C4-2B (cell line): ENCODE measurements around the gene MAST4.
"Not testable (repeated sequence)": the region's sequence is repeated elsewhere in the genome, so short reads cannot be mapped to it uniquely, and the experiment has no call there.

Source experiments
- H3K27ac ChIP-seq: fragments of 450-650 bp; 2 replicates; pipeline ENCODE4 v1.5.1; 2017
- CTCF ChIP-seq: fragments of 450-650 bp; conservative IDR thresholded peaks from 2 replicates; pipeline ENCODE4 v1.5.1; 2017; ENCODE audit warnings: mild to moderate bottlenecking
- ZFX ChIP-seq: fragments of 450-650 bp; IDR thresholded peaks from 2 replicates; pipeline ENCODE4 v1.6.1; 2017

The MAST4 gene

GRCh38 chr5:66694036-66694435 is 97.8 kb downstream of the MAST4 start:
- H3K27ac ChIP-seq = no peak overlapping the region
- no peak for TF ChIP-seq ZFX
- TF ChIP-seq CTCF = no peak

GRCh38 chr5:66695840-66696239 is 99.6 kb downstream of the MAST4 start:
- not testable (repeated sequence) for H3K27ac ChIP-seq

- TF ChIP-seq ZFX (no peak), CTCF (no peak)
- no peak overlapping the region for H3K27ac ChIP-seq
Measured at GRCh38 chr5:66697796-66698564, 101.8 kb downstream of the MAST4 start.

GRCh38 chr5:66701244-66701643 is 105.1 kb downstream of the MAST4 start:
- no peak overlapping the region for H3K27ac ChIP-seq
- TF ChIP-seq ZFX (no peak), CTCF (no peak)

GRCh38 chr5:66702426-66702825 is 106.2 kb downstream of the MAST4 start:
- no peak overlapping the region for H3K27ac ChIP-seq
- TF ChIP-seq ZFX = no peak
- no peak for TF ChIP-seq CTCF

GRCh38 chr5:66704790-66705425 is 108.7 kb downstream of the MAST4 start:
- TF ChIP-seq ZFX (no peak), CTCF (no peak)
- no peak overlapping the region for H3K27ac ChIP-seq

- H3K27ac ChIP-seq = no peak overlapping the region
- no peak for TF ChIP-seq ZFX
- TF ChIP-seq CTCF = no peak
Measured at GRCh38 chr5:66708368-66708767, 112.2 kb downstream of the MAST4 start.
